Adipose tissue (tissue), 3 donors: ENCODE results near the gene GJC2. TPM values are rescaled to one million over a fixed set of nuclear protein-coding genes. Genes with fewer than 3 reads are reported as not detected.

Source experiments
- H3K27ac ChIP-seq: one replicate; pipeline ENCODE4 v1.5.1; 2013; ENCODE audit warnings: low read depth, low read length
- WGBS, 3 donors: extraction: QIAGEN DNeasy Blood & Tissue Kit; methylation state at CpG; one replicate each; pipeline ENCODE4 v1.1.7; 2013; 5-methylcytosine and 5-hydroxymethylcytosine counted together
- polyA plus RNA-seq, 3 donors: library from polyadenylated mRNA; stranded (reverse); fragments of 200-250 nt; gene quantifications; one replicate each; pipeline ENCODE4 v1.2.3, GENCODE V29; 2013
- donor health status: healthy with polysubstance abuse.
- donor health status: Bipolar disorder and iron deficiency.
- donor health status: healthy.

Gene GJC2
- polyA plus RNA-seq, 3 donors = 0.29 to 5.3 (median 2.0) TPM

DNA sequence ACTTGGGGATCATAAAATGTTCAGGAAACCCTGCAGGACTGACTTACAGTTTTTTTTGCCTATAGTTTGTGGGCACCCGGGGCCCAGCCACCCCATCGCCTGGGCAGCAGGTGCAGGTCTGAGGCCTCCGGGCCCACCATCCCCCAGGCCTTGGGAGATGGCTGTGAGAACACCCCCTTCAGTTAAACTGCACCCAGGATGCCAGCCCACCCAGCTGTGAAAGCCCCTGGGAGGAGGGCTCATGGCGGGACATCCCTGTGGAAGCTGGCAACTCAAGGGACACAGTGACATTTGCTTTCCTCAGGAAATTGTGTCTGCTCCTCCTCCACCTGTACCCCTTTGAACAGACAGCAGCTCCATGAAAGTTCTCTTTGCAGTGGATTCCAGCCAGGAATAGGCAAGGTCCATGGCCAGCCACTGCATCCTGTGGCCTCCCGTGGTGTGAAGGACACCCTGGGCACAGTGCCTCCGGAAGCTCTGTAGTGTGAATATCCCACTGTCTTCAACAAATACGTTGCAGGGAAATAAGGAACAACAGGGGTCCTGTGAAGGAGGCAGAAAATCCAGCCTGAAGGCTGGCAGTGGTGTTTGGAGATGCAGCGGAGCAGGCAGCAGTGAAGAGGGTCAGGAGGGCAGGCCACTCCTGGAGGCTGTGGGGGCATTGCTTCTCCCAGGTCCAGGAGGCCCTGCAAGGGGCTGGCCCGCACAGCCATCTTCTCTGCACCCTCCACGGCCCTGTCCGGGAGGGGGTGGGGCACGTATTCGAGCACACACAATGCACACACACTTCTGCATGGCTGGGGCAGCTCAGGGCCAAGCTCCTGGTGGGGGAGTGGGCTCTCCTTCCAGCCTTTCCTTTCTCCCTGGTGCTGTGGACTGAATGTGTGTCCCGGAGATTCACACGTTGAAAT, 56.1 kb downstream of the GJC2 start:
- 38 to 43% (median 42%) methylated on average over 15 of the region's 15 CpGs for WGBS, 3 donors

GRCh38 chr1:228206582-228207351, 57.0 kb downstream of the GJC2 start:
- H3K27ac ChIP-seq = no peak overlapping the region
- WGBS, 3 donors = 59 to 70% (median 69%) methylated on average over 16 of the region's 16 CpGs

More for the DNA sequence above, 56.1 kb downstream of the GJC2 start:
- H3K27ac ChIP-seq = no peak overlapping the region

DNA sequence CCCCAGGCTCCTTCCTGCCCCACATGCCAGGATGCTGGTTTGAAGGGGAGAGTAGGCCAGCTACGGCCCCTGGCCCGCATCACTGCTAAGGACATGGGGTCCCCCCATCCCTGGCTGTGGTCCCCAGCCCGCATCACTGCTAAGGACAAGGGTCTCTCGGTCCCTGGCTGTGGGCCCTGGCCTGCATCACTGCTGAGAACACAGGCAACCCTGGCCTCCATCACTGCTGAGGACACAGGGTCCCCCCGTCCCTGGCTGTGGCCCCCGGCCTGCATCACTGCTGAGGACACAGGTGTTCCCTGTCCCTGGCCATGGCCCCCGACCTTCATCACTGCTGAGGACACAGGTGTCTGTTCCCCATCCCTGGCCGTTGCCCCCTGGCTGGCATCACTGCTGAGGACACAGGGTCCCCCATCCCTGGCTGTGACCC, 57.7 kb downstream of the GJC2 start:
- no peak overlapping the region for H3K27ac ChIP-seq
- WGBS, 3 donors = 76 to 88% (median 80%) methylated on average over 8 of the region's 8 CpGs

DNA sequence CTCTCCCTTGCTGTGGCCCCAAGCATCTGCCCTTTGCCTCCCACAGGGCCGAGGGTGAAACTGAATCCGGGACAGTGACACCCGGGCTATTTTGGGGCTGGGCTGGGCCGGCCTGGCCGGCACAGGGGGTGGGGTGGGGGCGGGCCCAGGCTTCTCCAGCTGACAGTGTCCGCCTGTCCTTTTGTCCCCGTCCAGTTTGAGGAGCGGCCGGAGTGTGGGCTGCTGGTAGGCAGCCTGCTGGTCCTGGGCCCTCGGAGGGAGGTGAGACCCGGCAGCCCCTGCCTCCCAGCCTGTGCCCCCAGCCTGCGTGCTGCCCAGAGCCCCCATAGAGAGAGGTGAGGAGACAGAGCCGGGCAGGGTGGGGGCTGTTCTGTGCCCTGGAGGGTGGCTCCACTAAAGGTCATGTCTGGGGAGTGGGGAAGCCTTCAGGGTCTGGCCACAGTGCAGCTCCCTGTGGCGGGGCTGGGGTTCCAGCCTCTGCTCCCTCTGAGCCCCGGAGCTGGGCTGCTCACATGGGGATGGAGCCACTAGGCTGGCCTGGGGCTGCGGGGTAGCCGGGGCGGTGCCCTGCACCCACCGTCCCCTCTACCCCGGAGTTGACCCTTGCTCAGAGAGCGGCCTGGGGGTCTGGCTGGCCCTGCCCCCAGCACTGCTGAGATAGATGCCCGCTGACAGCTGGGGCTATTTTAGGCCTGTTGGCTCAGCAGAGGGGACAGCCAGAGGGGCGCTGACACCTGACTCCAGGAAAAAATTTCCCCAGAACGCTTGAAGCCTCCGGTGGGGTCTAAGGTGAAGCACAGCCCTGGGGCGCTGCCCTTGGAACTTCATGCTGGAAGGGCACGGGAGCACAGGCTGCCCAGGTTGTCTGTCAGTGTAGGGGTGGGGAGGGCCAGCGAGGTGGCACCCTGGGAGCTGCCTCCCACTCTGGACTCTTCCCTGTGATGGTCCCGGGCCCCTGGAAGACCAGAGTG, 58.4 kb downstream of the GJC2 start, which contains the start of gene OBSCN:
Gene OBSCN, plus strand, starts transcription at position 194 of the 971 bp plus-strand sequence. CDS start 3,740 bp downstream, outside the sequence.
- 37 to 53% (median 50%) methylated on average over 28 to 30 of the region's 30 CpGs for WGBS, 3 donors
- no peak within 1 kb of the TSS for H3K27ac ChIP-seq

DNA sequence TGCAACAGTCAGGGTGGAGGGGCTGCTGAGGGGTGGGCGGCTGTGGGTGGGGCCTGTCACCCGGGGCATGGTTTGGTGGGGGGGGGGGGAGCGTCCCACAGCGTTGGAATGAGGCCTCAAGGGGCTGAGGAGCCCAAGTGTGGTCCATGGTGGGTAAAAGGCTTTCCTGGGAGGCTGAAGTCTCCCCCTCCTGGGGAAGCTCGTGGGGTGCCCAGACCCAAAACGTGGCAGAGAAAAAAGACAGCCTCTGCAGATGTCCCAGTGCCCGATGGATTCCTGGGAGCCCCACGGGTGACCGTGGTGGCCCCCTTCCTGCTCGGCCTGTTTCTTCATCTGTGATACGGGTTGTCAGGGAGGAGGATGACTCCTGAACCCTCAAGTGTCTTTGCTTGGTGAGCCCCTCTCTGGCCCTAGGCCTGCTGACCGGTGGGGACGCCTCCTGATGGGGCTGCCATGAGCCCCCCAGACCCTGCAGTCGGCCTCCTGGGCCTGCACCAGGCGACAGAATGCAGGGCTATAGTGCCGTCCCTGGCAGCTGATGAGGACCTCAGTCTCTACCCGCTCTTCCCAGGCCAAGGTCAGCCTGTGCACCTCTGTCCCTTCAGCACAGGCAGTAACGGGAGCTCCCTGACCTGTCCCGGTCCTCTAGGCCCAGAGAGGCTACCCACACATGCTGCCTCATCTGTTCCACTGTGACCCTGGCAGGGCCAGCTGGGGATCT, 59.3 kb downstream of the GJC2 start:
- no peak overlapping the region for H3K27ac ChIP-seq
- WGBS, 3 donors = 69 to 72% (median 71%) methylated on average over 16 to 19 of the region's 19 CpGs

Other genes starting within 250 kb of the GJC2 start
- gene WNT9A, start 202.0 kb upstream of the GJC2 start, polyA plus RNA-seq = 1 to 10 TPM; 1.2 to 3.4 (median 2.5) TPM
- under 1 TPM in 1 of 3 donors, not detected in 2; 0.03 TPM for gene WNT3A, start 142.9 kb upstream of the GJC2 start, polyA plus RNA-seq
- 100 to 1,000 TPM; 289 to 357 (median 319) TPM for gene ARF1, start 67.2 kb upstream of the GJC2 start, polyA plus RNA-seq
- 10 to 100 TPM; 10.0 to 12.7 (median 12.6) TPM for gene C1orf35, start 46.6 kb upstream of the GJC2 start, polyA plus RNA-seq
- 10 to 100 TPM; 45.7 to 92.6 (median 64.4) TPM for gene MRPL55, start 40.6 kb upstream of the GJC2 start, polyA plus RNA-seq
- 100 to 1,000 TPM; 266 to 552 (median 517) TPM for gene GUK1, start 9.7 kb upstream of the GJC2 start, polyA plus RNA-seq
- 1 to 10 TPM; 5.2 to 7.4 (median 7.0) TPM for gene IBA57, start 15.9 kb downstream of the GJC2 start, polyA plus RNA-seq
- 1 to 10 TPM; 3.0 to 7.9 (median 3.2) TPM for gene OBSCN, start 58.1 kb downstream of the GJC2 start, polyA plus RNA-seq